NCI-H2227 treated with DMSO at 0.1 percent for 48 hours (cell line): Measurements from ENCODE around the gene LRTM2.

Source experiments
- DNase-seq: peaks from one replicate; lab custom pipeline; 2025; lab: John Stamatoyannopoulos, UW

Gene LRTM2

DNA sequence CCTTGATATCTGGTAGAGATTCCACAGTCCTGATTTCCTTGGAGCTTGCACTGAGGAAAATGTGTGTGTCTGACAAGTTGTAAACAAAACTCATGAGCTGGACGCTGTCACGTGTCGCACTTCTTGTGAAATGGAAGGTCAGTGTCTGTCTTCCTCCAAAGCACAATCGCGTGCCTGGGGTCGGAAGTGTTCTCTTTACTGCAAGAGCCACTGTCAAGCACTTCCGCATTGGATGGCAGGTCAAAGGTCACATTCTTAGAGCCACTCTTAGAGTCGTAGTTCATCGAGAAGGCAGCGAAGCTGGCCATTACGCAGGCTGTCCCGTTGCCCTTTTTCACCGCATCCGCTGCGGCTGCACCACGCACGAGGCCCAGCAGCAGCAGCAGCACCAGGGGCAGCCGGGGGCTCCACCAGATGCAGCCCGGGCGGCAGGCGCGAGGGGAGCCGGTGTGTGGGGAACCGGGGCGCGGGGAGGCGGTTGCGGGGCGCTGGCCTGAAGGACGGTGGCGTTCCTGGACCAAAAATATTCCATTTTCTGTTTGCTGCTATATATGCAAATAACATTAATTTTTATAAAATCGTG, 45.0 kb downstream of the LRTM2 start:
- DNase-seq, result no peak

GRCh38 chr12:1869145-1869544, 48.8 kb downstream of the LRTM2 start:
- DNase-seq, result no peak

DNA sequence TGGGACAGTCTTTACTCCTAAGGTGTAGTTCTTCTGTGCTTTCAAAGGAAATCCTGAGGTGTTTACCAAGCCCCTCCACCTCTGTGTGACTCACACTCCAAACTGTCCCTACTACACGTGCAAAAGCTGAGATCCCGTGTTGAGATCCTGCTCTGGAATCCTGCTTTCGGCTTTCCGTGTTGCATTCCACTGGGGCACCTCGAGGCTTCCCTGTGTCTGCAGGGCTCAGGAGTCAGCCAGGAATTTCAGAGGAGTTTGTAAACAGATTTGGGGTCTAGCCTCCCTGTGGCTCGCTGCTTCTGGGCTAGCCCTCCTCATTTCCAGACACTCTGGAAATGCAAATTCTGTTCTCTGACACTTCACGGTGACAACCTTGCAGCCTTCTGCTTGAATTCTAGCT, 49.7 kb downstream of the LRTM2 start:
- DNase-seq, result no peak

- DNase-seq, result no peak
These were observed 50.9 kb downstream of the LRTM2 start for GRCh38 chr12:1870998-1871917.

GRCh38 chr12:1872001-1872400, 51.6 kb downstream of the LRTM2 start:
- no peak for DNase-seq

GRCh38 chr12:1872448-1872847, 52.1 kb downstream of the LRTM2 start:
- DNase-seq, result no peak

- no peak for DNase-seq
These were observed 53.5 kb downstream of the LRTM2 start for GRCh38 chr12:1873531-1874510.

GRCh38 chr12:1875608-1876007, 55.2 kb downstream of the LRTM2 start:
- DNase-seq, result no peak

DNA sequence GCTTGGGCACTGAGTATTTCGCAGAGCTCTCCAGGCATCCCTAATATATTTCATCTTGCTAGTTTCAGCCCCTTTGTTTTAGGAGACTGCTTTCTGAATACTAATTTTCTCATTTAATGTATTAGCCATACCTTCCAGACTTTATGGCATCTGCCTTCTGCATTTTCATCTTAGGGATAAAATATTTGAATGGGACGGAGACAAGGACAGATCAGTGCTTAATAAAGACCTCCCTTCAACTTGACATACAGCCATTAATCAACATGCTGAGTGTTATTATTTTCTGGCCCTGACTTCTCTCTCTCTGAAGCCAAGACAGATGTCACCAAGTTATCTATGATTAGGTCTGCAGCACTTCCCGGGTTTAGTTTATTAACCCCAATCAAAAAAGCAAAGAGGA, 55.7 kb downstream of the LRTM2 start:
- no peak for DNase-seq

- no peak for DNase-seq
These were observed 57.0 kb downstream of the LRTM2 start for GRCh38 chr12:1877169-1877878.

DNA sequence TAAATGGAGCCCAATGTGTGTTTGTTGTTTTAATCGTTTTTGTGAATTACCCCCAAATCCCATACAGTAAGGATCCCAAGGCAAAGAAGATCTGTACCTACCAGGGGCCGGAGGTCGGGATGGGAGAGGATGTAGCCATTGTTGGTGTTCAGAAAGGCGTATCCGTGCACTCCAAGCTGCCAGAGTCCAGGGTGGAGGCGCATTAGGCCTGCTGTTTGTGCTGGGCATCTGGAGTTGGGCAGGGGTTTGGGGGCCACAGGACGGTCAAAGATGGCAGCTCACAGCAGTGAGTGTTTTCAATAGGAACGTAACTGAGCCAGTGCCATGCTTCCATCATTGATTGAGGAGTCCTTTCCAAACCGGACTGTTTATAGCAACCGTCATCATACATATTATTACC, 57.8 kb downstream of the LRTM2 start:
- DNase-seq, result no peak

- no peak for DNase-seq
These were observed 58.3 kb downstream of the LRTM2 start for GRCh38 chr12:1878695-1879094.

DNA sequence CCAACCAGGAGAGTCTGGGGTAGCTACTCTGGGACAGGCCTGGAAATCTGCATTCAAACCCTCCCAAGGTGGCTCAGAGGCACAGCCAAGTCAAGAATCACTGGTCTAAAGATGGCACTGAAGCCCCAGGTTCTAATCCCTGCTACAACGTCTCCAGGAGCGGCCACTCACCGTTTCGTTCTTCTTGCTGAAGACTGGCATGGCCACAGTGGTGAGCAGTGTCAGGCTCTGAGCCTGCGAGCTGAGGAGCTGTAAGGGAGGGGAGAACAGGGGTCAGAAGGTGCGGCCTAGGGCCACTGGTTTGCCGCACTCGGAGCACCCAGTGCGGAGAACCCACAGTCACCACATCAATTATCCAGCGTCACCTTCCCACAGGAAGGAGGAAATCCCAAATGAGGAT, 59.3 kb downstream of the LRTM2 start:
- no peak for DNase-seq

DNA sequence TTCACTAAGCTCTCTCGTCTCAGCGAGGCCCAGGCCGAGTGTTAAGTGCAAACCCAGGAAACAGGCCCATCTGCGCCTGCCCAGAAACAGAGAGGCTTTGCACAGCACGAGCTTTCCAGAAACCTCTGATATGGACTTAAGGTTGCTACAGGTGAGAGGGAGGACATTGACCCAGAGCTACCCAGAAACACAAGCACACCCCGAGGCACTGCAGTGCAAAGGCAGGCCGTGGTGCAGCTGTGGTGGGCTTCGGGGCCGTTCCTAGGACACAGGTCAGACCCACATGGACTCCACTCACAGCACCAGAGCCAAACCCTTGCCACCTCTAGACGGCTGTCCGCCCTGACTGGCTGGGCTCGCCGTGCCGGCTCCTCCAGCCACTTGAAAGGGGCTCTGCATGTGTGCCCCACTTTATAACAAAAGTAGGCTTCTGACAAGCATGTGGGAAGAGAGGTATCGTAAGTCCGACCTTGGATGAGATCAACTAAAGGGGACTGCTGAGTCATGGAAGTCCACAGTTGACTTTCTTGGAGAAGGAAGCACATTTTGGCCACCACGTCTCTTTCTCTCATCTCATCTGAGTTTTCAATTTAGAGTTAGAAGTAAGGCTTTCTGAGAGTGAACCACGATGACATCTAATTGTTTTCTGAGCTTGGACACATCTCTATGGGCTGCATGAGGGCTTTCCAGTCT, 59.9 kb downstream of the LRTM2 start:
- no peak for DNase-seq

- DNase-seq, result no peak
These were observed 60.5 kb downstream of the LRTM2 start for GRCh38 chr12:1880876-1881275.

GRCh38 chr12:1881301-1881700, 60.9 kb downstream of the LRTM2 start:
- DNase-seq, result no peak

DNA sequence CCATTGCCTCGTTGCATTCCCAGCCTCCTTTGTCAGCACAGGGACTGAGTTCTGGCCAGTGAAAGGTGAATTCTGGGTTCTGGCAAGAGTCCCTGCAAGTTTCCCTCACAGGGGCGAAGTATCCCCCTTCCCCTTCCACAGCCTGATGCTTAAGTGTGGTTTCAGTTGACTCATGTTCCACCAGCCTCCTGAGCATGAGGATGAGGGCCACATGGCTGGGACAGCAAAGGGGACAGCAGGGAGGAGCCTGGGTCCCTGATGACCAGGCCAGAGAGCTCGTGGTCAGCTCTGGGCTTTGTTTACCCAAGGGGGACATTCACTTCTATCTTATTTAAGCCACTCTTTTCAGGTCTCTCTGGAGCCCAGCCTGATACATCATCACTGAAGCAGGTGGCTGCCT, 61.6 kb downstream of the LRTM2 start:
- no peak for DNase-seq

GRCh38 chr12:1882405-1882804, 62.0 kb downstream of the LRTM2 start:
- no peak for DNase-seq

GRCh38 chr12:1882850-1883470, 62.6 kb downstream of the LRTM2 start:
- DNase-seq, result no peak

GRCh38 chr12:1883513-1883912, 63.1 kb downstream of the LRTM2 start:
- no peak for DNase-seq

- DNase-seq, result no peak
These were observed 64.3 kb downstream of the LRTM2 start for GRCh38 chr12:1884651-1885050.
